Measurements from ENCODE around the gene PDIA2. TPM values are rescaled to one million over a fixed set of nuclear protein-coding genes. Genes with fewer than 3 reads are reported as not detected.

PDIA2 gene
- total and polyA plus RNA-seq, 10 of the 15 experiments (the other 5 are each of a cell fraction or from before 2014, with no cell fraction given), result 0.11 to 0.36 TPM; not detected in 8

GRCh38 chr16:290015-290680, 7.2 kb downstream of the PDIA2 start:
- no peak overlapping the region for H3K4me3 ChIP-seq
- ChIA-PET POLR2A (no interaction called here), SMC1A (ENCODE audit: uncharacterized antibody, unreplicated experiment) (no interaction called here), RAD21 (ENCODE audit: unreplicated experiment) (interaction anchor here (0.6 kb wide), 1 partner anchor 10 kb away, joined by 3 read pairs; no protein-coding TSS in a partner anchor), CTCF (no interaction called here)
- no TSS peak for BruUV-seq (replicated peaks)
- no peaks in the 10 kb centered on the region for H3K79me2 ChIP-seq (ENCODE audit: control insufficient read depth, insufficient read depth, low read length)
- H3K9ac ChIP-seq (ENCODE audit: control insufficient read depth, insufficient read depth, low read length), result no peak overlapping the region
- intact Hi-C loops (cut with micrococcal nuclease; ENCODE audit: unreplicated experiment), result no loop called here
- DNase-seq (ENCODE audit: low read depth, low spot score) (no peak), FAIRE-seq (no peak), ATAC-seq (no peak)
- peaks cover 0 to 13% of the 10 kb centered on the region in 2 experiments; a peak in 2 of 4 replicates for H3K36me3 ChIP-seq (ENCODE audit: control insufficient read depth in 2 of 2, insufficient read depth in 2 of 2, low read length in 1 of 2)
- no peaks in the 10 kb centered on the region for H3K4me1 ChIP-seq (ENCODE audit: control insufficient read depth, insufficient read depth, low read length)
- no peaks in the 10 kb centered on the region for H4K20me1 ChIP-seq (ENCODE audit: control insufficient read depth, insufficient read depth)
- no peaks in the 10 kb centered on the region for H3K27me3 ChIP-seq (replicated peaks in 1 of 2; ENCODE audit: control insufficient read depth in 2 of 2, insufficient read depth in 2 of 2, low read length in 1 of 2)
- no peak overlapping the region for H3K4me2 ChIP-seq (ENCODE audit: control insufficient read depth, insufficient read depth)
- H3K27ac ChIP-seq (ENCODE audit: control insufficient read depth, insufficient read depth), result no peak overlapping the region
- H3K9me3 ChIP-seq (replicated peaks; ENCODE audit: control insufficient read depth, insufficient read depth, low read length), result no peaks in the 10 kb centered on the region
- in situ Hi-C loops (cut with MboI), result no loop called here
- H2AFZ ChIP-seq (ENCODE audit: control insufficient read depth, low read depth, low read length), result no peak overlapping the region
- WGBS (ENCODE audit: insufficient coverage, insufficient replicate concordance, low lambda C conversion rate, missing lambda C conversion rate), result 95% methylated on average over 21 of the region's 25 CpGs
- TF ChIP-seq GABPA (IDR thresholded peaks at IDR 0.05; ENCODE audit: low read depth), result no peak

DNA sequence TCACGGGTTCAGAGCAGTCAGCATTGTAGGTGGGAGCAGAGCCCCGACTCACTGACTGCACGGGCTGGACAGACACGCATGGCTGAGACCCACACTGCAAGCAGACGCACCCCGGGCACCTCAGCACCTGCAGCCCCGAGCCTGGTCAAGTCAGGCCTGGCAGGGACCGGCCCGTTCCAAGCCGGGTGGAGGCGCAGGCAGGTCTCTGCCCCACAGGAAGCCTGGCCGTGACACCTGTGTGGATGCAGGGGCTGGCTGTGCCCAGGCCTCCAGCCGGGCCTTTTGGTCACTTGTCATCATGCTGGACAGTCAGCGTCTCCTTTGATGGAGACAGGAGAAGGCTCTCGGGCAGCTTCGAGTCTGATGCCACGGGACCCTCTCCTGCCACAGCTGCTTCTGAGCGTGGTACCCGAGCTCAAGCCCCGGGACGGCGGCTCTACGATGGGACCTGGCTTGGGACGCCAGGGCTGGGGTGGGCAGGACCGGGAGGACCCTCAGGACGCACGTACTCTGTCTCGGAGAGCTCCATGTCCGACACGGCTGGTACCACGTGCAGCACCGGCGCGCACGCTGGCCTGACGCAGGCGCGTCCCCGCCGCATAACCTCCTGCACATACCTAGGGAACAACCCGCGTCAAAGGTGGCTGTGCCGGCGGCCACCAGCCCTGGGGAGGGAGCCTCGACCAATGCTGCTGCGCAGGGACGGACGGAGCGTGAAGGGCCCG, 7.9 kb downstream of the PDIA2 start:
- ChIA-PET CTCF (no interaction called here), POLR2A (no interaction called here), SMC1A (ENCODE audit: uncharacterized antibody, unreplicated experiment) (no interaction called here), RAD21 (ENCODE audit: unreplicated experiment) (interaction anchor here (0.6 kb wide), 1 partner anchor 9 kb away, joined by 3 read pairs; no protein-coding TSS in a partner anchor)
- DNase-seq (ENCODE audit: low read depth, low spot score), result no peak
- intact Hi-C loops (cut with micrococcal nuclease; ENCODE audit: unreplicated experiment), result no loop called here
- Histone ChIP-seq H3K9me3 (replicated peaks; ENCODE audit: control insufficient read depth, insufficient read depth, low read length) (no peaks in the 10 kb centered on the region), H2AFZ (ENCODE audit: control insufficient read depth, low read depth, low read length) (no peak overlapping the region), H3K79me2 (ENCODE audit: control insufficient read depth, insufficient read depth, low read length) (no peaks in the 10 kb centered on the region), H3K4me2 (ENCODE audit: control insufficient read depth, insufficient read depth) (no peak overlapping the region), H3K4me1 (ENCODE audit: control insufficient read depth, insufficient read depth, low read length) (no peaks in the 10 kb centered on the region), H3K36me3 (ENCODE audit: control insufficient read depth in 2 of 2, insufficient read depth in 2 of 2, low read length in 1 of 2) (peaks cover 0 to 13% of the 10 kb centered on the region in 2 experiments; a peak in 2 of 4 replicates), H4K20me1 (ENCODE audit: control insufficient read depth, insufficient read depth) (no peaks in the 10 kb centered on the region), H3K9ac (ENCODE audit: control insufficient read depth, insufficient read depth, low read length) (no peak overlapping the region), H3K4me3 (no peak overlapping the region), H3K27me3 (replicated peaks in 1 of 2; ENCODE audit: control insufficient read depth in 2 of 2, insufficient read depth in 2 of 2, low read length in 1 of 2) (no peaks in the 10 kb centered on the region), H3K27ac (ENCODE audit: control insufficient read depth, insufficient read depth) (no peak overlapping the region)
- FAIRE-seq, result no peak
- ATAC-seq, result no peak
- in situ Hi-C loops (cut with MboI), result no loop called here
- 96% methylated on average over 50 of the region's 50 CpGs for WGBS (ENCODE audit: insufficient coverage, insufficient replicate concordance, low lambda C conversion rate, missing lambda C conversion rate)
- BruUV-seq (replicated peaks), result no TSS peak
- TF ChIP-seq SUZ12 (IDR thresholded peaks at IDR 0.05; ENCODE audit: unreplicated experiment) (no peak), ZNF384 (IDR thresholded peaks at IDR 0.05; ENCODE audit: borderline replicate concordance, low read depth, low read length) (no peak), SREBF2 (IDR thresholded peaks at IDR 0.05; ENCODE audit: low read length) (no peak), SMC3 (IDR thresholded peaks at IDR 0.05; ENCODE audit: borderline replicate concordance, low read length) (no peak), EGR1 (IDR thresholded peaks at IDR 0.05; ENCODE audit: borderline replicate concordance in 1 of 2, low read depth in 2 of 2, low read length in 2 of 2) (no peak), BRCA1 (IDR thresholded peaks at IDR 0.05; ENCODE audit: low read depth, low read length) (no peak), EED (IDR thresholded peaks at IDR 0.05; ENCODE audit: low read depth) (no peak), RBBP5 (conservative IDR thresholded peaks at IDR 0.05) (no peak)
- TF ChIP-seq, protein P1, sequence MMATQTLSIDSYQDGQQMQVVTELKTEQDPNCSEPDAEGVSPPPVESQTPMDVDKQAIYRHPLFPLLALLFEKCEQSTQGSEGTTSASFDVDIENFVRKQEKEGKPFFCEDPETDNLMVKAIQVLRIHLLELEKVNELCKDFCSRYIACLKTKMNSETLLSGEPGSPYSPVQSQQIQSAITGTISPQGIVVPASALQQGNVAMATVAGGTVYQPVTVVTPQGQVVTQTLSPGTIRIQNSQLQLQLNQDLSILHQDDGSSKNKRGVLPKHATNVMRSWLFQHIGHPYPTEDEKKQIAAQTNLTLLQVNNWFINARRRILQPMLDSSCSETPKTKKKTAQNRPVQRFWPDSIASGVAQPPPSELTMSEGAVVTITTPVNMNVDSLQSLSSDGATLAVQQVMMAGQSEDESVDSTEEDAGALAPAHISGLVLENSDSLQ (IDR thresholded peaks at IDR 0.05), result no peak
- TF ChIP-seq, protein P2, sequence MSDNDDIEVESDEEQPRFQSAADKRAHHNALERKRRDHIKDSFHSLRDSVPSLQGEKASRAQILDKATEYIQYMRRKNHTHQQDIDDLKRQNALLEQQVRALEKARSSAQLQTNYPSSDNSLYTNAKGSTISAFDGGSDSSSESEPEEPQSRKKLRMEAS (IDR thresholded peaks at IDR 0.05; ENCODE audit: low read depth, low read length), result no peak
